ENCODE results near the gene SPANXN4.

DNA sequence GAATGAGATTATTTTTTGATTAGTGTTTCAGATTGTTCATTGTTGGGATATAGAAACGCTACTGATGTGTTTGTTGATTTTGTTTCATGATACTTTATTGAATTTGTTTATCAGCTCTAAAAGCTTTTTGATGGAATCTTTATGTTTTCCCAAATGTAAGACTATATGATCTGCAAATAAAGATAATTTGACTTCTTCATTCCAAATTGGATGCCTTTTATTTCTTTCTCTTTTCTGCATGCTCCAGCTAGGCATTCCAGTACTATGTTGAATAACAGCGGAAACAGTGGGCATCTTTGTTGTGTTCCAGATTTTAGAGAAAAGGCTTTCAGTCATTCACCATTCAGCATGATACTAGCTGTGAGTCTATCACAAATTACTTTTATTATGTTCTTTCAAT lies 21.8 kb downstream of the SPANXN4 start:
- TF ChIP-seq EZH2 (IDR thresholded peaks at IDR 0.05; ENCODE audit: borderline replicate concordance, low read depth, low read length, poor library complexity, severe bottlenecking): no peak
- TF ChIP-seq, protein P1, sequence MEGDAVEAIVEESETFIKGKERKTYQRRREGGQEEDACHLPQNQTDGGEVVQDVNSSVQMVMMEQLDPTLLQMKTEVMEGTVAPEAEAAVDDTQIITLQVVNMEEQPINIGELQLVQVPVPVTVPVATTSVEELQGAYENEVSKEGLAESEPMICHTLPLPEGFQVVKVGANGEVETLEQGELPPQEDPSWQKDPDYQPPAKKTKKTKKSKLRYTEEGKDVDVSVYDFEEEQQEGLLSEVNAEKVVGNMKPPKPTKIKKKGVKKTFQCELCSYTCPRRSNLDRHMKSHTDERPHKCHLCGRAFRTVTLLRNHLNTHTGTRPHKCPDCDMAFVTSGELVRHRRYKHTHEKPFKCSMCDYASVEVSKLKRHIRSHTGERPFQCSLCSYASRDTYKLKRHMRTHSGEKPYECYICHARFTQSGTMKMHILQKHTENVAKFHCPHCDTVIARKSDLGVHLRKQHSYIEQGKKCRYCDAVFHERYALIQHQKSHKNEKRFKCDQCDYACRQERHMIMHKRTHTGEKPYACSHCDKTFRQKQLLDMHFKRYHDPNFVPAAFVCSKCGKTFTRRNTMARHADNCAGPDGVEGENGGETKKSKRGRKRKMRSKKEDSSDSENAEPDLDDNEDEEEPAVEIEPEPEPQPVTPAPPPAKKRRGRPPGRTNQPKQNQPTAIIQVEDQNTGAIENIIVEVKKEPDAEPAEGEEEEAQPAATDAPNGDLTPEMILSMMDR (conservative IDR thresholded peaks at IDR 0.05; ENCODE audit: low read depth, low read length): no peak

Measured in A673 (cell line).